ENCODE data around the gene AMER3.

Gene AMER3

GRCh38 chr2:130786076-130786475, 30.7 kb downstream of the AMER3 start:
- DNase-seq, result no peak

GRCh38 chr2:130787841-130788240, 32.5 kb downstream of the AMER3 start:
- DNase-seq, result no peak

- DNase-seq, result no peak
Measured at GRCh38 chr2:130790312-130790711, 35.0 kb downstream of the AMER3 start.

- DNase-seq, result no peak
Measured at GRCh38 chr2:130790804-130791616, 35.7 kb downstream of the AMER3 start.

- DNase-seq, result no peak
Measured at GRCh38 chr2:130791617-130791939, 36.2 kb downstream of the AMER3 start.

GRCh38 chr2:130795431-130795830, 40.1 kb downstream of the AMER3 start:
- peak; percentile 48 for DNase-seq

GRCh38 chr2:130796290-130796689, 41.0 kb downstream of the AMER3 start:
- DNase-seq, result peak; percentile 4

- peak; percentile 92 for DNase-seq
Measured at GRCh38 chr2:130797493-130798435, 42.4 kb downstream of the AMER3 start.

- DNase-seq, result no peak
Measured at GRCh38 chr2:130798472-130799218, 43.3 kb downstream of the AMER3 start.

GRCh38 chr2:130799295-130799694, 44.0 kb downstream of the AMER3 start:
- DNase-seq, result no peak

GRCh38 chr2:130805613-130806012, 50.3 kb downstream of the AMER3 start:
- DNase-seq, result no peak

GRCh38 chr2:130806370-130806769, 51.0 kb downstream of the AMER3 start:
- no peak for DNase-seq

- no peak for DNase-seq
Measured at GRCh38 chr2:130807659-130808385, 52.5 kb downstream of the AMER3 start.

- DNase-seq, result no peak
Measured at GRCh38 chr2:130808482-130809268, 53.3 kb downstream of the AMER3 start.

GRCh38 chr2:130810490-130810889, 55.1 kb downstream of the AMER3 start:
- DNase-seq, result no peak

- no peak for DNase-seq
Measured at GRCh38 chr2:130813722-130814121, 58.4 kb downstream of the AMER3 start.

GRCh38 chr2:130814931-130815680, 59.8 kb downstream of the AMER3 start:
- no peak for DNase-seq
